PC-3 (cell line): ENCODE results near the gene TMSB15A. TPM values are rescaled to one million over a fixed set of nuclear protein-coding genes. Genes with fewer than 3 reads are reported as not detected.
"Not testable (repeated sequence)": the region's sequence is repeated elsewhere in the genome, so short reads cannot be mapped to it uniquely, and the experiment has no call there.

ENCODE experiments used
- ATAC-seq: fragments of 200-7000 bp; cut with Tn5 transposase; 2 replicates; pipeline ENCODE4 v1.9.1; 2020; ENCODE audit warnings: mild to moderate bottlenecking, moderate library complexity
- BruUV-seq: library from RNA; stranded (reverse); fragments of 400-500 nt; replicated peaks from 2 replicates; lab custom pipeline; 2021; lab: Mats Ljungman, UMichigan
- CTCF ChIA-PET: fragments of 300-600 bp; sonication (Branson Sonifier 250); formaldehyde crosslinking; loops from one replicate; lab custom pipeline; 2022; ENCODE audit warnings: antibody characterized with exemption; lab: Charles Lee
- POLR2A ChIA-PET: fragments of 300-600 bp; sonication (Branson Sonifier 250); formaldehyde crosslinking; loops from one replicate; lab custom pipeline; 2022; ENCODE audit warnings: antibody characterized with exemption; ENCODE audit not compliant: unreplicated experiment; lab: Charles Lee
- DNase-seq: peaks from one replicate; pipeline ENCODE4 v3.0.0-alpha.2; 2015
- H2AFZ ChIP-seq: fragments of 300-600 bp; sonication (generic); 2 replicates; pipeline ENCODE4 v1.6.0; 2016; ENCODE audit warnings: antibody characterized with exemption, low read length
- H3F3A ChIP-seq: fragments of 300-600 bp; sonication (generic); one replicate; pipeline ENCODE4 v1.6.0; 2017; ENCODE audit warnings: antibody characterized with exemption, low read length, control low read depth, mild to moderate bottlenecking; ENCODE audit not compliant: unreplicated experiment
- H3K27ac ChIP-seq: fragments of 300-600 bp; sonication (generic); 2 replicates; pipeline ENCODE4 v1.5.1; 2016; ENCODE audit warnings: mild to moderate bottlenecking, low read length
- H3K27me3 ChIP-seq: fragments of 300-600 bp; sonication (generic); 2 replicates; pipeline ENCODE4 v1.6.1; 2016; ENCODE audit warnings: low read length, mixed read lengths
- H3K36me3 ChIP-seq: fragments of 300-600 bp; sonication (generic); 2 replicates; pipeline ENCODE4 v1.6.1; 2016; ENCODE audit warnings: low read depth, mixed run types, low read length, mixed read lengths
- H3K4me1 ChIP-seq: fragments of 300-600 bp; sonication (generic); 2 replicates; pipeline ENCODE4 v1.5.1; 2016; ENCODE audit warnings: low read length; ENCODE audit not compliant: insufficient read depth
- H3K4me2 ChIP-seq: fragments of 300-600 bp; sonication (generic); 2 replicates; pipeline ENCODE4 v1.6.0; 2016; ENCODE audit warnings: low read length
- H3K4me3 ChIP-seq: fragments of 300-600 bp; sonication (generic); 2 replicates; pipeline ENCODE4 v1.5.1; 2016; ENCODE audit warnings: mild to moderate bottlenecking, low read length, mixed read lengths
- H3K79me2 ChIP-seq: fragments of 300-600 bp; sonication (generic); 2 replicates; pipeline ENCODE4 v1.6.1; 2017; ENCODE audit warnings: low read length, mixed read lengths
- H3K9ac ChIP-seq: fragments of 300-600 bp; sonication (generic); 2 replicates; pipeline ENCODE4 v1.6.0; 2016; ENCODE audit warnings: mild to moderate bottlenecking, low read length
- H3K9me2 ChIP-seq: fragments of 300-600 bp; sonication (generic); replicated peaks from 2 replicates; pipeline ENCODE4 v1.6.1; 2016; ENCODE audit warnings: mixed run types, low read length, mixed read lengths
- H3K9me3 ChIP-seq: fragments of 300-600 bp; sonication (generic); 2 replicates; pipeline ENCODE4 v1.6.1; 2016; ENCODE audit warnings: low read length, mixed read lengths
- H4K20me1 ChIP-seq: fragments of 300-600 bp; sonication (generic); 2 replicates; pipeline ENCODE4 v1.6.1; 2016; ENCODE audit warnings: low read length, mixed read lengths
- CTCF ChIP-seq: fragments of 300-600 bp; sonication (generic); conservative IDR thresholded peaks from 2 replicates; pipeline ENCODE4 v1.5.1; 2017; ENCODE audit warnings: antibody characterized with exemption, low read depth, mild to moderate bottlenecking, low read length
- EZH2 ChIP-seq: fragments of 300-600 bp; sonication (generic); IDR thresholded peaks from one replicate; pipeline ENCODE4 v1.6.1; 2017; ENCODE audit warnings: antibody characterized with exemption, mild to moderate bottlenecking, low read length; ENCODE audit not compliant: unreplicated experiment
- EZH2phosphoT487 ChIP-seq: fragments of 300-600 bp; sonication (generic); IDR thresholded peaks from 2 replicates; pipeline ENCODE4 v1.6.1; 2018; ENCODE audit warnings: mild to moderate bottlenecking, antibody characterized with exemption, low read length, borderline replicate concordance
- intact Hi-C: fragments of 100-400 bp; cut with micrococcal nuclease; formaldehyde crosslinking; loops from 2 replicates; pipeline ENCODE4 v1.9.0; 2023
- total RNA-seq: library from RNA; depleted of rRNA; stranded (reverse); fragments of >200 nt; gene quantifications from 2 replicates; pipeline ENCODE4 v1.2.3, GENCODE V29; 2014

The TMSB15A gene
- total RNA-seq, 1 experiment from 2014 or later: 0.18 TPM

GRCh38 chrX:102558607-102559006 lies 42.1 kb upstream of the TMSB15A start:
- intact Hi-C loops: no loop called here
- ATAC-seq (no peak), DNase-seq (no peak)
- Histone ChIP-seq H3K4me3 (no peak overlapping the region), H3K4me2 (no peak overlapping the region), H3K9me3 (no peaks in the 10 kb centered on the region), H3K36me3 (no peaks in the 10 kb centered on the region), H3K9me2 (no peaks in the 10 kb centered on the region), H3K9ac (no peak overlapping the region), H3K27ac (no peak overlapping the region), H3K4me1 (no peaks in the 10 kb centered on the region), H3K27me3 (peaks cover 26% of the 10 kb centered on the region), H3K79me2 (no peaks in the 10 kb centered on the region), H3F3A (no peaks in the 10 kb centered on the region), H4K20me1 (no peaks in the 10 kb centered on the region), H2AFZ (no peak overlapping the region)
- no TSS peak for BruUV-seq
- no peak for TF ChIP-seq CTCF
- TF ChIP-seq EZH2: no peak
- TF ChIP-seq EZH2phosphoT487: no peak
- CTCF ChIA-PET: no interaction called here
- POLR2A ChIA-PET: no interaction called here

GRCh38 chrX:102548231-102548630 lies 31.7 kb upstream of the TMSB15A start:
- intact Hi-C loops: no loop called here
- H4K20me1 ChIP-seq: no peaks in the 10 kb centered on the region
- H3K9me3 ChIP-seq: no peaks in the 10 kb centered on the region
- H2AFZ ChIP-seq: no peak overlapping the region
- H3K4me2 ChIP-seq: no peak overlapping the region
- H3K79me2 ChIP-seq: no peaks in the 10 kb centered on the region
- CTCF ChIA-PET: no interaction called here
- BruUV-seq: no TSS peak
- H3K27me3 ChIP-seq: no peaks in the 10 kb centered on the region
- POLR2A ChIA-PET: no interaction called here
- no peaks in the 10 kb centered on the region for H3K36me3 ChIP-seq
- TF ChIP-seq EZH2phosphoT487 (no peak), EZH2 (no peak), CTCF (no peak)
- no peak overlapping the region for H3K27ac ChIP-seq
- no peak overlapping the region for H3K4me3 ChIP-seq
- no peaks in the 10 kb centered on the region for H3F3A ChIP-seq
- DNase-seq (no peak), ATAC-seq (no peak)
- no peaks in the 10 kb centered on the region for H3K4me1 ChIP-seq
- no peaks in the 10 kb centered on the region for H3K9me2 ChIP-seq
- no peak overlapping the region for H3K9ac ChIP-seq

GRCh38 chrX:102546828-102547493 lies 30.4 kb upstream of the TMSB15A start:
- DNase-seq (no peak), ATAC-seq (no peak)
- no peak overlapping the region for H3K4me3 ChIP-seq
- no peaks in the 10 kb centered on the region for H3K9me2 ChIP-seq
- H3F3A ChIP-seq: no peaks in the 10 kb centered on the region
- H3K79me2 ChIP-seq: no peaks in the 10 kb centered on the region
- ChIA-PET POLR2A (no interaction called here), CTCF (no interaction called here)
- intact Hi-C loops: no loop called here
- H3K27me3 ChIP-seq: no peaks in the 10 kb centered on the region
- H3K9ac ChIP-seq: no peak overlapping the region
- H3K27ac ChIP-seq: no peak overlapping the region
- H3K36me3 ChIP-seq: no peaks in the 10 kb centered on the region
- no peaks in the 10 kb centered on the region for H3K4me1 ChIP-seq
- no peaks in the 10 kb centered on the region for H4K20me1 ChIP-seq
- H3K9me3 ChIP-seq: no peaks in the 10 kb centered on the region
- no peak overlapping the region for H2AFZ ChIP-seq
- BruUV-seq: no TSS peak
- H3K4me2 ChIP-seq: no peak overlapping the region
- TF ChIP-seq EZH2phosphoT487 (no peak), CTCF (no peak)

- CTCF ChIA-PET, H2AFZ ChIP-seq, H3K27ac ChIP-seq, H3K9me2 ChIP-seq, H3K79me2 ChIP-seq, H3K4me1 ChIP-seq, POLR2A ChIA-PET, intact Hi-C loops, BruUV-seq, H3K4me2 ChIP-seq, H3F3A ChIP-seq, DNase-seq, H3K4me3 ChIP-seq, H4K20me1 ChIP-seq, H3K9me3 ChIP-seq, H3K27me3 ChIP-seq, H3K9ac ChIP-seq, H3K36me3 ChIP-seq, ATAC-seq: not testable (repeated sequence)
Observed at GRCh38 chrX:102546175-102546574, 29.6 kb upstream of the TMSB15A start.
